IPS DF 4.7 (cell line): Measurements from ENCODE around the gene ACSM3.
"Not testable (repeated sequence)": the region's sequence is repeated elsewhere in the genome, so short reads cannot be mapped to it uniquely, and the experiment has no call there.

ENCODE experiments used
- DNase-seq: peaks from one replicate; pipeline ENCODE4 v3.0.0-alpha.2; 2013; ENCODE audit warnings: low spot score; ENCODE audit errors: extremely low read depth

The ACSM3 gene

GRCh38 chr16:20803561-20804214 is 39.9 kb downstream of the ACSM3 start:
- no peak for DNase-seq

DNA sequence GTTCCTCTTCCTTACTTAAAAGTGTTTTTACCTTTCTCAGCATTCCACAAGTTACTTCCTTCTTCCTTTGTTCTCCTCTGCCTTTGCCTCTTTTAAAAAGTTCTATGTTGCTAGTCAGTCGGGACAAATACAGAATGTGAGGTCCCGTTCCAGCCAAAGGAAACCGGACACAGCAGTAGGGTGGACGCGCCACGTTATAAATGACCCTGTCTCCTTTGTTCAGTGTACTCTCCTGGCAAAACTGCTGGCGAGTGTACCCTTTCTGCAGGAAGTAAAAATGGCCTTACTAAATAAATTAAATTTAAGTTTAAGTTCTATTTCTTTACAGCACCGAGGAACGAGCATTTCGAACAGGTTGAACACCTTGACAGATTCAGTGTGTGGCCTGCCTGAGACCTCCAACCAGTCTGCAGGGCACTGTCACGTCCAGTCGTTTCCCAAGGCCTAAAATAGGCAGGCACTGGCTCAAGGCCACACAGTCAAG is 41.9 kb downstream of the ACSM3 start:
- DNase-seq = not testable (repeated sequence)

DNA sequence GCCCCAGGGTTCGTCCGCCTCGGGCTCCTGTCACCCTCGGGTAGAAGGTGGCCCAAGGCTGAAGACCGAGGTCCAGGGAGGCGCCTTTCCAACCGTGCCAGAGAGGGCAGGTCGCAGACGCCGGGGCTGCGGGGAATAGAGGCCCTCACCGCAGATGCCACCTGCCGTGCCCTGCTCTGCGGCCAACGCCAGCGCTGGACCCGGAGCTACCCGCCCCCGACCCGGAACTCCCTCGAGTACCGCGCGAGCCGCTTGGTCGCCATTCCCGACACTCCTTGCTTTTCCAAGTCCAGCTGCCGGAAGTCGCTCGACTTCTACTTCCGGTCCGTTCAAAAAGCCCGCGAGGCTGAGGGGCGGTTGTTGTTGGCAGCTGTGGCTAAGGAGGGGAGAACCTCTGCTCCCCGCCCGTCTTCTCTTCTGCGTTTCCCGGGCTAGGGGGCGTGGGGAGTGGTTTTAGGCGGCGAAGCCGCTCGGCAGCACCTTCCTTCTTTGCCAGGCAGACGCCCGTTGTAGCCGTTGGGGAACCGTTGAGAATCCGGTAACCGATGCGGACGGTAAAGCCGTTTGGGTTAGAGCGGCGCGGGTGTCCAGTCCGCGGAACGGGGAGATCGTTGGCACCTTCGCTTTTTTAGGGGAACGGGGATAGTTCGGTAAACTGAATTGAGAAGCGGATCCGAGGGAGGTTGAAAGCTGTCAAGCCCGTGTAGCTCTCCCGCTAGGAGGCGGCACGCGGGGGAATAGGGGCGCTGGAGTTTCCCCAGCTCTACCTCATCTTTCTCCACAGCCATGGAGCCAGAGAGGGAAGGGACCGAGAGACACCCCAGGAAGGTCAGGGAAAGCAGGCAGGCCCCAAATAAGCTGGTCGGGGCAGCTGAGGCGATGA is 42.6 kb downstream of the ACSM3 start, which contains the start of the genes ERI2 and REXO5:
TSS of gene ERI2 (minus strand) at position 305 of the 883 bp plus-strand sequence. CDS start at position 263, 42 bp downstream.
TSS of gene REXO5 (plus strand) at position 360 of the 883 bp plus-strand sequence. CDS start at position 787, 427 bp downstream.
- peak; percentile 69 for DNase-seq

DNA sequence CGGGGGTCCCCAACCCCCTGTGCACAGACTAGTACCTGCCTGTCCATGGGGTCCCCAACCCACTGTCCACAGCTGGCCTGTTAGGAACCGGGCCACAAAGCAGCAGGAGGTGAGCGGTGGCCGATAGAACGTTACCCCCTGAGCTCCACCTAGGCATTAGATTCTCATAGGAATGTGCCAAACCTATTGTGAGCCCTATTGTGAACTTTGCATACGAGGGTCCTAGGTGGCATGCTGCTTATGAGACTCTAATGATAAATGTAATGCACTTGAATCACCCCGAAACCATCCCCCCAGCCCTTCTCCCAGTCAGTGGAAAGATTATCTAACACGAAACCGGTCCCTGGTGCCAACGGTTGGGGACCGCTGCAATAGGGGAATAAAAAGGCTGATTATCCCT is 44.0 kb downstream of the ACSM3 start:
- DNase-seq = no peak

- no peak for DNase-seq
Measured at GRCh38 chr16:20811889-20812439, 48.1 kb downstream of the ACSM3 start.

GRCh38 chr16:20812510-20812909 is 48.7 kb downstream of the ACSM3 start:
- DNase-seq = no peak

- no peak for DNase-seq
Measured at GRCh38 chr16:20814784-20815183, 51.0 kb downstream of the ACSM3 start.

GRCh38 chr16:20818929-20819585 is 55.2 kb downstream of the ACSM3 start:
- DNase-seq = no peak

- no peak for DNase-seq
Measured at GRCh38 chr16:20821682-20822081, 57.9 kb downstream of the ACSM3 start.

GRCh38 chr16:20822521-20823325 is 58.9 kb downstream of the ACSM3 start:
- no peak for DNase-seq

DNA sequence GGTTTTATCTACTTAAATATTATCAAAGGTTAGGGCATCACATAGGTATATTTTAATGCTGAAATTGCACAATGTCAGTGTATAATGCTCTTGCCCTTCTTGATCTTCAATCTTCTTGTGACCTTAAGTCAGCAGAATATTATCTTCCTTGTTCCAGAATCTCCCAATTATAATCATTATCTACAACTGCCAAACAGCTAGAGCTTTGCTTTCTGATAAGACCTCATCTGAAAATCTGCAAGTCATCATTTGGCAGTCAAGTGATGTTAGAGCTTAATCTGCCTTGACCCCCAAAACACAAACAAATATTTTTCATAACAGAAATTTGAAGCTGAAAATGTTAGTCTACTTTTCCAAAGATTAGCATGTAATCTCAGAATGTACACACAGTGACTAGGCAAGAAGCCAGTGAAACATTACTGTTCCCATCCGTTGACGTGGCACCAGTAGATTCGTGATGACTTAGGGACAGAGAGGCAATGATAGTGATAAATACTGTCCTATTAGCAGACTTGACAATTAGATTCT is 62.3 kb downstream of the ACSM3 start:
- DNase-seq = no peak

DNA sequence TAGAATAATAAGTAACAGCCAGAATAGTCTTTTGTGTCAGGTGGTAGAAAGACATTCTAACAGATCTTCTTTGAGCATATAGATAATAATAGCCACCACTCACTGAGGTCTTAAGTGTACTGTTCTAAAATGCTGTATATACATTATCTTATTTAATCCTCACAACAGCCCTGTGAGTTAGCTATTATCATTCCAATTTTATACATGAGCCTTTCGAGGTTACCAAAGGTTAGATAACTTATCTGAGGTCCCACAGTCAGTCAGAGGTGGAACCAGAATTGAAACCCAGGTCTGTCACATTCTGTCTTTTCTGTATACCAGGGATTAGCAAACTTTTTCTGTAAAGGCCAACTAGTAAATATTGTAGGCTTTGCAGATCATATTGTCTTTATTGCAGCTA is 65.7 kb downstream of the ACSM3 start:
- no peak for DNase-seq

GRCh38 chr16:20830372-20830771 is 66.6 kb downstream of the ACSM3 start:
- no peak for DNase-seq

DNA sequence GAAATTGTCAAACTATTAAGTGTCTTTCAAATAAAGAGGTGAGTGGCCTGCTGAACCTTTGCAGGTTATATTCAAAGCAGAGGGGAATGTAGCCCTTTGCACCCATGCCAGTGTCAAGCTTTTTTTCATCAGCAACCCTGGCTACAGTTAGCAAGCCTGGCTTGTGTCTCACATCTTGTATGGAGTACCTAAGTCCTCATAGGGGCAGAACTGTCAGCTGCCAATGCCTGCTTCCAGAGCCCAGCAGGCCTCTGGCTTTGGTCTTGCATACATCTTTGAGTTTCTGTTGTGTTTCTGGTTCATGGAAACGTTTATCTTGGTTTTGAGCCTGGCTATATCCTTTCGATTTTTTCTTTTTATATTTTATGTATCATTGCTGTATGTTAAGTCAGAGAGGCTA is 69.3 kb downstream of the ACSM3 start:
- DNase-seq = no peak

DNA sequence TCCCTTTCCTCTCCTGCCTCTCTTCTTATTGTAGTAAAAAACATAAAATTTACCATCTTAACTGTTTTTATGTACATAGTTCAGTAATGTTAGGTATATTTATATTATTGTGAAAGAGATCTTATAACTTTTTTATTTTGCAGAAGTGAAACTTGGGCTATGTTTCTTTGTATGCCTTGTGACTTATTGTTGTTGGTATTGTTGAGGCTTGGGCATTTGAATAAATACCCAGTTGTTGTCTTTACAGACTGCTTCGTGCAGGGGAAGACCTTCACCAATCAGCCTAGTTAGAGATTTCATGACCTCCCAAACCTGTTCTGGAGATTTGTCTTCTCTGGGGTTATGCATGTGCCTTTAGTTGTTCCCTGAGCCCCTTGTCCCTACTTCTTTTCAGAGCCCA is 74.4 kb downstream of the ACSM3 start:
- no peak for DNase-seq

- no peak for DNase-seq
Measured at GRCh38 chr16:20839504-20839903, 75.7 kb downstream of the ACSM3 start.

DNA sequence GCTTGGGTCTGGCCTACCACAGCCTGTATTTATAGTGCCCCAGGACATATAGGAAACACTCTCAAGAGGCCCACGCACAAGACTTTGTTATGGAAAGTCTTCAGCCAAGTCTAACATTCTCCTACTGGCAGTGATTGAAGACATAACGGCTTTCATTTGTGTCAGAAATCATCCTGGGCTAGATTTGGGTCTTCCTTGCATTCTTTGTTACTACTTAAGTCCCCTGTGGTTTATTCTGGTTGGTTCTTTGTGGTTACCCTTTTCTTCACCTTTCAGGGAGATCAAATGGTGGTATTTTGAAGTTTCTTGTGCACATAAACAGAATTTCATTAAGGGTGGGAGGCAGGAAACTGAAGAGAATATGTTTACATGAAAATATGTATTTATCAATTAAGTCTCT is 80.2 kb downstream of the ACSM3 start:
- no peak for DNase-seq

- no peak for DNase-seq
Measured at GRCh38 chr16:20844588-20844987, 80.8 kb downstream of the ACSM3 start.

GRCh38 chr16:20846030-20846429 is 82.2 kb downstream of the ACSM3 start:
- DNase-seq = no peak

GRCh38 chr16:20846551-20846950 is 82.7 kb downstream of the ACSM3 start:
- DNase-seq = no peak
